Smooth muscle cell (in vitro differentiated cells): ENCODE measurements around the gene MMP12. TPM values are rescaled to one million over a fixed set of nuclear protein-coding genes. Genes with fewer than 3 reads are reported as not detected.

ENCODE experiments used
- DNase-seq: peaks from one replicate; lab custom pipeline; 2025; ENCODE audit not compliant: unreplicated experiment; lab: John Stamatoyannopoulos, UW
- H2AFZ ChIP-seq: fragments of 200-600 bp; sonication (generic); 2 replicates; pipeline ENCODE4 v1.6.0; 2016; ENCODE audit warnings: antibody characterized with exemption, low read depth, mild to moderate bottlenecking
- H3F3A ChIP-seq: fragments of 200-600 bp; sonication (generic); 2 replicates; pipeline ENCODE4 v1.6.0; 2017; ENCODE audit warnings: antibody characterized with exemption, low read depth
- H3K27ac ChIP-seq: fragments of 200-600 bp; sonication (generic); 2 replicates; pipeline ENCODE4 v1.5.1; 2016; ENCODE audit warnings: low read depth, mild to moderate bottlenecking
- H3K27me3 ChIP-seq: fragments of 200-600 bp; sonication (generic); 2 replicates; pipeline ENCODE4 v1.6.1; 2016; ENCODE audit warnings: low read depth, mild to moderate bottlenecking
- H3K36me3 ChIP-seq: fragments of 200-600 bp; sonication (generic); 2 replicates; pipeline ENCODE4 v1.5.1; 2016; ENCODE audit warnings: low read depth
- H3K4me1 ChIP-seq: fragments of 200-600 bp; sonication (generic); 2 replicates; pipeline ENCODE4 v1.5.1; 2016; ENCODE audit warnings: low read depth
- H3K4me2 ChIP-seq: fragments of 200-600 bp; sonication (generic); 2 replicates; pipeline ENCODE4 v1.6.0; 2016; ENCODE audit warnings: mild to moderate bottlenecking
- H3K4me3 ChIP-seq: fragments of 200-600 bp; sonication (generic); 2 replicates; pipeline ENCODE4 v1.5.1; 2016; ENCODE audit warnings: mild to moderate bottlenecking
- H3K79me2 ChIP-seq: fragments of 200-600 bp; sonication (generic); 2 replicates; pipeline ENCODE4 v1.6.0; 2016; ENCODE audit warnings: low read depth, mild to moderate bottlenecking
- H3K9ac ChIP-seq: fragments of 200-600 bp; sonication (generic); 2 replicates; pipeline ENCODE4 v1.6.0; 2016; ENCODE audit warnings: low read depth
- H3K9me3 ChIP-seq: fragments of 200-600 bp; sonication (generic); replicated peaks from 2 replicates; pipeline ENCODE4 v1.5.1; 2016; ENCODE audit warnings: low read depth
- H4K20me1 ChIP-seq: fragments of 200-600 bp; sonication (generic); 2 replicates; pipeline ENCODE4 v1.6.0; 2016; ENCODE audit warnings: low read depth
- CTCF ChIP-seq: fragments of 200-600 bp; sonication (generic); IDR thresholded peaks from 2 replicates; pipeline ENCODE4 v1.5.1; 2017; ENCODE audit warnings: borderline replicate concordance, mild to moderate bottlenecking, antibody characterized with exemption; ENCODE audit not compliant: insufficient read depth, poor library complexity, severe bottlenecking
- WGBS: methylation state at CpG from one replicate; pipeline ENCODE4 v1.1.7; 2016; ENCODE audit warnings: low lambda C conversion rate; 5-methylcytosine and 5-hydroxymethylcytosine counted together
- polyA plus RNA-seq: library from polyadenylated mRNA; unstranded; fragments of >200 nt; fragmentation: Nextera tagmentation; extraction: Ambion mirVana; gene quantifications from 2 replicates; pipeline ENCODE4 v1.2.1, GENCODE V29; 2016
- total RNA-seq: library from RNA; depleted of rRNA; stranded (reverse); fragments of >200 nt; gene quantifications from 2 replicates; pipeline ENCODE4 v1.2.3, GENCODE V29; 2014

The MMP12 gene
- total and polyA plus RNA-seq, 2 experiments from 2014 or later = 0.62 to 10.7 TPM

GRCh38 chr11:102850973-102851745 is 23.6 kb downstream of the MMP12 start:
- DNase-seq = no peak

GRCh38 chr11:102849311-102849710 is 25.5 kb downstream of the MMP12 start:
- H2AFZ ChIP-seq = no peak overlapping the region
- no peak overlapping the region for H3K9ac ChIP-seq
- no peak overlapping the region for H3K4me3 ChIP-seq
- no peaks in the 10 kb centered on the region for H3F3A ChIP-seq
- DNase-seq = no peak
- no peak for TF ChIP-seq CTCF
- no peak overlapping the region for H3K4me2 ChIP-seq
- no peaks in the 10 kb centered on the region for H3K79me2 ChIP-seq
- H3K9me3 ChIP-seq = no peaks in the 10 kb centered on the region
- WGBS = 23% methylated on average over 1 of the region's 1 CpG
- H3K4me1 ChIP-seq = no peaks in the 10 kb centered on the region
- no peaks in the 10 kb centered on the region for H4K20me1 ChIP-seq
- H3K36me3 ChIP-seq = no peaks in the 10 kb centered on the region
- peak overlapping the region; percentile 36 for H3K27ac ChIP-seq
- peaks cover 5% of the 10 kb centered on the region for H3K27me3 ChIP-seq

More at GRCh38 chr11:102850973-102851745, 23.6 kb downstream of the MMP12 start:
- no peaks in the 10 kb centered on the region for H3F3A ChIP-seq
- H3K27ac ChIP-seq = peak overlapping the region; percentile 45
- H3K27me3 ChIP-seq = no peaks in the 10 kb centered on the region
- no peaks in the 10 kb centered on the region for H3K79me2 ChIP-seq
- no peak overlapping the region for H3K4me2 ChIP-seq
- H3K36me3 ChIP-seq = no peaks in the 10 kb centered on the region
- H3K9me3 ChIP-seq = no peaks in the 10 kb centered on the region
- H3K4me3 ChIP-seq = no peak overlapping the region
- WGBS = 65% methylated on average over 7 of the region's 7 CpGs
- no peak overlapping the region for H2AFZ ChIP-seq
- no peaks in the 10 kb centered on the region for H4K20me1 ChIP-seq
- H3K9ac ChIP-seq = no peak overlapping the region
- TF ChIP-seq CTCF = no peak
- H3K4me1 ChIP-seq = no peaks in the 10 kb centered on the region

DNA sequence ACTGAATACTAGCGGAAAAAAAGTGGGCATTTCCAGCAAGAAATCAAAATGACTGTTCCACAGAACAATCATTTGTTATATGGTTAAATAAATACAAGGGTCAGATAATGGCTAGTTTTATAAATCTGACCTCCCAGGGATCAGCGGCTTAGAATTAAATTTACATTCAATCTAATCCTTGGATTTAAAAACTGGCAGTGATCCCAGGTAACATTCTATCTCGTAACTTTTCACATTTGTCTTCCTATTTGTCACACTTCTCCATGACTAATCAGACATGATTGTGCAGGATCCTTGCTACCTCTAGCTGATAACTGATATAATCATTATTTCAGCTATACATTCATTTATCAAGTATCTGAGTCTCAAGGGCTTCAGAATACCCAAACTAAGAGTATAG is 28.5 kb downstream of the MMP12 start:
- 90% methylated on average over 3 of the region's 3 CpGs for WGBS
- Histone ChIP-seq H4K20me1 (no peaks in the 10 kb centered on the region), H3K27ac (no peak overlapping the region), H3K4me3 (no peak overlapping the region), H3K4me2 (no peak overlapping the region), H2AFZ (no peak overlapping the region), H3K27me3 (peaks cover 5% of the 10 kb centered on the region), H3F3A (no peaks in the 10 kb centered on the region), H3K36me3 (no peaks in the 10 kb centered on the region), H3K4me1 (no peaks in the 10 kb centered on the region), H3K9ac (no peak overlapping the region), H3K79me2 (no peaks in the 10 kb centered on the region), H3K9me3 (no peaks in the 10 kb centered on the region)
- no peak for DNase-seq
- no peak for TF ChIP-seq CTCF

DNA sequence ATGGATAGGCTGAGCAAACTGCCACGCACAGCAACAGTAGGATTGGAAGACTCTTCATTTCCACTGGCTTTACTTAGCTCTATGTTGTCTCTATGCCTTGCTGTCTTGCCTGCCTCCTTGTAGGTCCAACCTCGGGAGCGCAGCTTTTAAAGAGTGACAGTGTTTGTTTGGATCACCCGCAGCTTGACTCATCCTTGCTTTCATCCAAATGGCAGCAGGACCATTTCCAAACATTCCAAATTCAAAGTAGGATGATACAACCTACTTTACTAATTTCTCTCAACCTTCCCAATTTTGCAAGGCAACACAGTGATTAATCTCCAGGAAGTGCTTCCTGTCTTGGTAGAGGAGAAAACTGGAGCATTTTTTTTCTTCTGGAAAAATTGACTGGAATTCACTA is 31.3 kb downstream of the MMP12 start, which contains the start of gene MMP3:
TSS of gene MMP3 (minus strand) at position 121 of the 400 bp plus-strand sequence. CDS start at position 58, 63 bp downstream.
- TF ChIP-seq CTCF = no peak
- H3K9me3 ChIP-seq = no peaks in the 10 kb centered on the region
- H3K4me1 ChIP-seq = no peaks in the 10 kb centered on the region
- no peak within 1 kb of the TSS for H3K4me2 ChIP-seq
- H3K79me2 ChIP-seq = no peaks in the 10 kb centered on the region
- no peak for DNase-seq
- no peak within 1 kb of the TSS for H2AFZ ChIP-seq
- no peaks in the 10 kb centered on the region for H4K20me1 ChIP-seq
- H3K27me3 ChIP-seq = peaks cover 5% of the 10 kb centered on the region
- WGBS = 81% methylated on average over 4 of the region's 4 CpGs
- no peak within 1 kb of the TSS for H3K27ac ChIP-seq
- no peak within 1 kb of the TSS for H3K4me3 ChIP-seq
- no peaks in the 10 kb centered on the region for H3F3A ChIP-seq
- no peak within 1 kb of the TSS for H3K9ac ChIP-seq
- H3K36me3 ChIP-seq = no peaks in the 10 kb centered on the region
